ENCODE data around the gene SLC51B.

Gene SLC51B

DNA sequence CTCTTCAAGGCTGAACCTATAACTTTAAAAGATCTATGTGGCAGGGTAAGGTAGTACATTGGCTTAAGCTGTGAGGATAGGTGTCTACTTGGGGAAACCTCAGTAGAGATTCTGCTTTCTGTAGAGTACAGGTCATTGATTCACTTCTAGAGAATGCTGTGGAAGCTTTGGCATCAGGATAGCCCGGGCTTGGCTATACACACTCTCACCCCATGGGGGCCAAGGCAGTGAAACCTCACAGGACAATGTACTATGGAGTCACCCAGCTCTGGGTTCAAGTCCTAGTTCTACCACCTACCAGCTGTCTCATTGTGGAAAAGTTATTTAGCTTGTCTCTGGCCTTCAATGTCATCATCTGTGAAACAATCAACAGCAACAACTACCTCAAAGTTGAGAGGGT lies 24.8 kb upstream of the SLC51B start:
- no peak for DNase-seq (ENCODE audit: low read depth)
- in situ Hi-C loops (cut with HindIII; ENCODE audit: low sequenced_read_pairs): no loop called here
- TF ChIP-seq, protein P1, sequence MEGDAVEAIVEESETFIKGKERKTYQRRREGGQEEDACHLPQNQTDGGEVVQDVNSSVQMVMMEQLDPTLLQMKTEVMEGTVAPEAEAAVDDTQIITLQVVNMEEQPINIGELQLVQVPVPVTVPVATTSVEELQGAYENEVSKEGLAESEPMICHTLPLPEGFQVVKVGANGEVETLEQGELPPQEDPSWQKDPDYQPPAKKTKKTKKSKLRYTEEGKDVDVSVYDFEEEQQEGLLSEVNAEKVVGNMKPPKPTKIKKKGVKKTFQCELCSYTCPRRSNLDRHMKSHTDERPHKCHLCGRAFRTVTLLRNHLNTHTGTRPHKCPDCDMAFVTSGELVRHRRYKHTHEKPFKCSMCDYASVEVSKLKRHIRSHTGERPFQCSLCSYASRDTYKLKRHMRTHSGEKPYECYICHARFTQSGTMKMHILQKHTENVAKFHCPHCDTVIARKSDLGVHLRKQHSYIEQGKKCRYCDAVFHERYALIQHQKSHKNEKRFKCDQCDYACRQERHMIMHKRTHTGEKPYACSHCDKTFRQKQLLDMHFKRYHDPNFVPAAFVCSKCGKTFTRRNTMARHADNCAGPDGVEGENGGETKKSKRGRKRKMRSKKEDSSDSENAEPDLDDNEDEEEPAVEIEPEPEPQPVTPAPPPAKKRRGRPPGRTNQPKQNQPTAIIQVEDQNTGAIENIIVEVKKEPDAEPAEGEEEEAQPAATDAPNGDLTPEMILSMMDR (IDR thresholded peaks at IDR 0.05; ENCODE audit: low read depth, low read length, missing control alignments): no peak
- no peak overlapping the region for H3K4me3 ChIP-seq (ENCODE audit: low read depth, low read length)

DNA sequence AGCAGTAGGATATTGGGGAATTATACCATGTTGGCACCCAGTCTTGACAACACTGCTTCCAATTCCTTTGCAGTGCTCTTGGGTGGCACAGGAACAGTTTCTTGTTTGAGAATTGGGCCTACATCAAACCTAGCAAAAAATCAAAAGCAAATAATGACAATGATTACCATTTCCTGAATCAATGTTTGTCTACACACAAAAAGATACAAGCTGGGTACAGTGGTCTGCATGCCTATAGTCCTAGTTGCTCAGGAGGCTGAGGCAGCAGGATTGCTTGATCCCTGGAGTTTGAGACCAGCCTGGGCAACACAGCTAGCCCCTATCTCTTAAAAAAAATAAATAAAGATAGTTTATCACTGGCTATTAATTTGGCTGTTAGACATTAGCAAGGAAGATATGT lies 23.7 kb upstream of the SLC51B start:
- in situ Hi-C loops (cut with HindIII; ENCODE audit: low sequenced_read_pairs): no loop called here
- H3K4me3 ChIP-seq (ENCODE audit: low read depth, low read length): no peak overlapping the region
- TF ChIP-seq, protein P1 (IDR thresholded peaks at IDR 0.05; ENCODE audit: low read depth, low read length, missing control alignments): no peak
- DNase-seq (ENCODE audit: low read depth): no peak

DNA sequence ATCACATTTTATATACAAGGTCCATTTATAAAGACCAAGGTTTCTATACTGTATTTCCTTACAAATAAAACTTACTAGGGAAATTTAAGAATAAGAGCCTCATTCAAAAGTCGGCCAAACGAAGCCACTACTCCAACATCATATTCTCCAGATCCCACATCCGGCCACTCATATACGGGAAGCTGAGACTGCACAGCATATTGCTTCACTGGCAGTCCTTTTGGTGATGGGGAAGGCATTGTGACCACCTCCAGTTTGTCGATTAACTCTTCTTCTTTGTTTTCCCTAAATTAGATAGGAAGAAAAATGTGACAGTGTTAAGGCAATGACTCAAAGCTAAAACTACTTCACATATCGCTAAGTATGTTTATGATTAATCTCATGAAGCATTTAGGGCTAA lies 18.4 kb upstream of the SLC51B start:
- H3K4me3 ChIP-seq (ENCODE audit: low read depth, low read length): no peak overlapping the region
- DNase-seq (ENCODE audit: low read depth): no peak
- in situ Hi-C loops (cut with HindIII; ENCODE audit: low sequenced_read_pairs): no loop called here
- TF ChIP-seq, protein P1 (IDR thresholded peaks at IDR 0.05; ENCODE audit: low read depth, low read length, missing control alignments): no peak

DNA sequence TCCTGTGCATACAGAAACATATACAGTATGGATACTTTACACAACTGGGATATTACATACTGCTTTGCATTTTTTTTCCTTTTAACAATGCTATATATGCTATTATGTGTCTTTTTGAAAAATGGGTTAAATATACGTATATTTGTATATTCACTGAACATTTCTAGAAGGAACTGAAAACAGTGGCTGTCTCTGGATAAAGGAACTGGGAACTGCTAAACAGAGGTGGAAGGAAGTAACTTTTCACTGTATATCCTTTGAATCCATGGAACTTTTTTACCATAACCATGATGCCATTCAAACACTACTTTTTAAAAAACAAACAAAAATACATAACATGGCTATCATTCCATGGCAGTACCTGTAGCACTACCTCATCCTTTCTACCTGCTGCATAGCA lies 17.6 kb upstream of the SLC51B start:
- in situ Hi-C loops (cut with HindIII; ENCODE audit: low sequenced_read_pairs): no loop called here
- no peak for DNase-seq (ENCODE audit: low read depth)
- TF ChIP-seq, protein P1 (IDR thresholded peaks at IDR 0.05; ENCODE audit: low read depth, low read length, missing control alignments): no peak
- H3K4me3 ChIP-seq (ENCODE audit: low read depth, low read length): no peak overlapping the region

DNA sequence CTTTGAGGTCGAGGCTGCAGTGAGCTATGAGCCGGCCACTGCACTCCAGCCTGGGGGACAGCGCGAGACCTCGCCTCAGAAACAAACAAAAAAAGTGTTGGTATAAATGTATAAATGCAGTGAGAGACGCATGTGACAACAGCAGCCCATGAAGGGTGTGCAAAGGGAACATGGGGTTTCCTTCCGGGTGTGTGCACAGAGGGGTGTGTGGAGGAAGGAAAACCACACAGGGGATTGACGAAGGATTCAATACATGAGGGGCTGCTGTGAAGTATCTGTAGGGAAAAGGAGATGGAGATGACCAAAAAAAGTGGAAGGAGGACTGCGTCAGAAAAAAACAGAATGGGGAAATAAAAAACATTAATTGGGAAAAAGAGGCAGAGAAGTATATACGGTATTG lies 16.8 kb upstream of the SLC51B start:
- in situ Hi-C loops (cut with HindIII; ENCODE audit: low sequenced_read_pairs): no loop called here

DNA sequence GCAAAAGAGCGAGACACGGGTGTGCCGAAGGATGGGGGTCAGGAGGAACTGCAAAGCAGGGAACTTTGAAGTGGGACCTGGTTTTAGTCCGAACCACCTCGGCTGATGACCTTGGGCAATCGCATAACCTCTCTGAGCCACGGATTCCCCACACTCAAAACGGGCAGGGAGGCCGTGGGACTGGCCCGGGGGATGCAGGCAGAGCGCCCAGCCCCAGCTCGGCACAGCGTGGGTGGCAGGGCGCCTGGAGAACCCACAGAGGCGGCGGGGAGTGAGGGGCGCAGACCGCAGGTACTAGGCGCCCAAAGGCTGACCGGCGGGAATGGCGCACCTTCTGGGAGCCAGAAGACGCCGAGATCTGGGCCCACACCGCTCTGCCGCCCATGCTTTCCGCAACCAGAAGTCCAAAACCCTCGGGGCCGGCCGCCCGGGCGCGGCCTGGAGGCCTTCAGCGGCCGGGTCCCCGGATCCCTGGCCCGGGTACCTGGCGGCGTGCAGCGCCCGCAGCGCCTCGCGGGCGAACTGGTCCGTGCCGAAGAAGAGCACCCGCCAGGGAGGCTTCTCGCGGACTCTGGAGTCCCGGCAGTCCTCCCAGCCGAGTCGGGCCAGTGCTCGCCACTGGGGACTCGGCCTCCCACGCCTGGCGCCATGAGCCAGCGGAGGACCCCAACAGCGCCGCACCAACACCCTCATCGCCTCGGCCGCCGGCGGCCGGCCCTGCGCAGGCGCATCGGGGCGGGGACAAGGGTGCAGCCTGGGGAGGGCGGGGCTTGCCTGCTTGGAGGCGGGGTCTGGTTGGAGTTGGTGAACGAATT lies 16.1 kb upstream of the SLC51B start, which contains the start of gene MTFMT:
Gene MTFMT, minus strand, starts transcription at position 719 of the 815 bp plus-strand sequence. Its CDS starts 26 bp downstream, at position 693.
- DNase-seq (ENCODE audit: low read depth): peak; percentile 33
- peak within 1 kb of the TSS; percentile 67 for H3K4me3 ChIP-seq (ENCODE audit: low read depth, low read length)
- in situ Hi-C loops (cut with HindIII; ENCODE audit: low sequenced_read_pairs): no loop called here
- TF ChIP-seq, protein P1 (IDR thresholded peaks at IDR 0.05; ENCODE audit: low read depth, low read length, missing control alignments): no peak

More for the DNA sequence above, 16.8 kb upstream of the SLC51B start:
- DNase-seq (ENCODE audit: low read depth): no peak
- TF ChIP-seq, protein P1 (IDR thresholded peaks at IDR 0.05; ENCODE audit: low read depth, low read length, missing control alignments): no peak
- H3K4me3 ChIP-seq (ENCODE audit: low read depth, low read length): peak overlapping the region; percentile 67
